ENCODE measurements around the gene IGSF23. TPM values are rescaled to one million over a fixed set of nuclear protein-coding genes. Genes with fewer than 3 reads are reported as not detected.
A peak's percentile ranks its signal among the peaks of the same experiment; 100 is the strongest.

The IGSF23 gene
- total RNA-seq, 1 experiment from 2014 or later: not detected

GRCh38 chr19:44658069-44658733 is 44.8 kb downstream of the IGSF23 start:
- Histone ChIP-seq H4K20me1 (ENCODE audit: insufficient read depth) (no peaks in the 10 kb centered on the region), H2AFZ (no peak overlapping the region), H3K4me1 (replicated peaks; ENCODE audit: insufficient read depth) (peaks cover 7% of the 10 kb centered on the region; the same call in 1 of the 2 replicates), H3K79me2 (ENCODE audit: low read depth) (peaks cover 20% of the 10 kb centered on the region), H3K9me2 (ENCODE audit: insufficient read depth) (no peaks in the 10 kb centered on the region), H3F3A (ENCODE audit: insufficient read depth, low read depth) (peaks cover 86% of the 10 kb centered on the region), H3K9me3 (ENCODE audit: insufficient read depth, low read depth) (no peaks in the 10 kb centered on the region), H3K27ac (peak overlapping the region; percentile 14; the same call in 1 of the 2 replicates), H3K27me3 (ENCODE audit: insufficient read depth, low read depth) (no peaks in the 10 kb centered on the region), H3K36me3 (ENCODE audit: low read depth) (peaks cover 87% of the 10 kb centered on the region), H3K4me3 (no peak overlapping the region), H3K4me2 (no peak overlapping the region)
- ChIA-PET CTCF (interaction anchor here (1.3 kb wide), 1 partner anchor 81 kb away, joined by 3 read pairs; no protein-coding TSS in a partner anchor), POLR2A (ENCODE audit: unreplicated experiment) (no interaction called here)
- no peak for DNase-seq
- no peak for TF ChIP-seq EZH2 (IDR thresholded peaks at IDR 0.05; ENCODE audit: low read depth)
- TF ChIP-seq, protein P1, sequence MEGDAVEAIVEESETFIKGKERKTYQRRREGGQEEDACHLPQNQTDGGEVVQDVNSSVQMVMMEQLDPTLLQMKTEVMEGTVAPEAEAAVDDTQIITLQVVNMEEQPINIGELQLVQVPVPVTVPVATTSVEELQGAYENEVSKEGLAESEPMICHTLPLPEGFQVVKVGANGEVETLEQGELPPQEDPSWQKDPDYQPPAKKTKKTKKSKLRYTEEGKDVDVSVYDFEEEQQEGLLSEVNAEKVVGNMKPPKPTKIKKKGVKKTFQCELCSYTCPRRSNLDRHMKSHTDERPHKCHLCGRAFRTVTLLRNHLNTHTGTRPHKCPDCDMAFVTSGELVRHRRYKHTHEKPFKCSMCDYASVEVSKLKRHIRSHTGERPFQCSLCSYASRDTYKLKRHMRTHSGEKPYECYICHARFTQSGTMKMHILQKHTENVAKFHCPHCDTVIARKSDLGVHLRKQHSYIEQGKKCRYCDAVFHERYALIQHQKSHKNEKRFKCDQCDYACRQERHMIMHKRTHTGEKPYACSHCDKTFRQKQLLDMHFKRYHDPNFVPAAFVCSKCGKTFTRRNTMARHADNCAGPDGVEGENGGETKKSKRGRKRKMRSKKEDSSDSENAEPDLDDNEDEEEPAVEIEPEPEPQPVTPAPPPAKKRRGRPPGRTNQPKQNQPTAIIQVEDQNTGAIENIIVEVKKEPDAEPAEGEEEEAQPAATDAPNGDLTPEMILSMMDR (conservative IDR thresholded peaks at IDR 0.05): no peak
- BruUV-seq (replicated peaks): no TSS peak
- intact Hi-C loops (cut with micrococcal nuclease; ENCODE audit: unreplicated experiment): no loop called here

DNA sequence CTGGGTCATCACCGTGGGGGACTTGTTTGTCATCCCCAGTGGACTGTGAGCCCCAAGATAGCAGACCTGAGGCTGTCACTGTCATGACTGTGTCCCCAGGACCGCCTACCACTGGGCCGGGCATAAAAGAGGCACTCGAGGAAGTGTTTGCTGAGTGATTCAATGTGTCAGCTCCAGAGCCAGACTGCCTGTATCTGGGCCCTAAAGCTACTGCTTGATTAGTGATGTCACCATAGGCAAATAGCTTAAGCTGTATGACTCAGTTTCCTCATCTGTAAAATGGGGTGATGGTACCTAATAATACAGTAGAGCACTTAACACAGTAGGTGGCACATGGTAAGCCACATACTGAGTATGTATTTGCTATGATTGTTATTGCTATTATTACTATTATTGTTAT is 46.7 kb downstream of the IGSF23 start:
- CTCF ChIA-PET: no interaction called here

GRCh38 chr19:44661205-44661604 is 47.8 kb downstream of the IGSF23 start:
- Histone ChIP-seq H3K36me3 (ENCODE audit: low read depth) (peaks cover 67% of the 10 kb centered on the region), H4K20me1 (ENCODE audit: insufficient read depth) (no peaks in the 10 kb centered on the region; the same call in 1 of the 2 replicates), H3K4me2 (no peak overlapping the region), H3F3A (ENCODE audit: insufficient read depth, low read depth) (peaks cover 93% of the 10 kb centered on the region), H3K4me1 (replicated peaks; ENCODE audit: insufficient read depth) (no peaks in the 10 kb centered on the region), H2AFZ (no peak overlapping the region), H3K27me3 (ENCODE audit: insufficient read depth, low read depth) (no peaks in the 10 kb centered on the region), H3K4me3 (no peak overlapping the region), H3K79me2 (ENCODE audit: low read depth) (peaks cover 4% of the 10 kb centered on the region; the same call in 1 of the 2 replicates), H3K9me2 (ENCODE audit: insufficient read depth) (no peaks in the 10 kb centered on the region), H3K27ac (no peak overlapping the region), H3K9me3 (ENCODE audit: insufficient read depth, low read depth) (no peaks in the 10 kb centered on the region)
- ChIA-PET CTCF (no interaction called here), POLR2A (ENCODE audit: unreplicated experiment) (no interaction called here)
- no TSS peak for BruUV-seq (replicated peaks)
- TF ChIP-seq, protein P1 (conservative IDR thresholded peaks at IDR 0.05): no peak
- TF ChIP-seq EZH2 (IDR thresholded peaks at IDR 0.05; ENCODE audit: low read depth): no peak
- intact Hi-C loops (cut with micrococcal nuclease; ENCODE audit: unreplicated experiment): no loop called here
- no peak for DNase-seq

More for the DNA sequence above, 46.7 kb downstream of the IGSF23 start:
- no peaks in the 10 kb centered on the region for H3K9me3 ChIP-seq (ENCODE audit: insufficient read depth, low read depth)
- peaks cover 15% of the 10 kb centered on the region for H3K79me2 ChIP-seq (ENCODE audit: low read depth)
- BruUV-seq (replicated peaks): no TSS peak
- H3F3A ChIP-seq (ENCODE audit: insufficient read depth, low read depth): peaks cover 93% of the 10 kb centered on the region
- no peaks in the 10 kb centered on the region; the same call in 1 of the 2 replicates for H4K20me1 ChIP-seq (ENCODE audit: insufficient read depth)
- no peak for DNase-seq
- H3K27ac ChIP-seq: no peak overlapping the region
- POLR2A ChIA-PET (ENCODE audit: unreplicated experiment): interaction anchor here (0.6 kb wide), 1 partner anchor 33 kb away, joined by 6 read pairs; no protein-coding TSS in a partner anchor
- H2AFZ ChIP-seq: no peak overlapping the region
- intact Hi-C loops (cut with micrococcal nuclease; ENCODE audit: unreplicated experiment): no loop called here
- TF ChIP-seq EZH2 (IDR thresholded peaks at IDR 0.05; ENCODE audit: low read depth): no peak
- TF ChIP-seq, protein P1 (conservative IDR thresholded peaks at IDR 0.05): no peak
- peaks cover 78% of the 10 kb centered on the region for H3K36me3 ChIP-seq (ENCODE audit: low read depth)
- no peaks in the 10 kb centered on the region for H3K9me2 ChIP-seq (ENCODE audit: insufficient read depth)
- H3K27me3 ChIP-seq (ENCODE audit: insufficient read depth, low read depth): no peaks in the 10 kb centered on the region
- H3K4me1 ChIP-seq (replicated peaks; ENCODE audit: insufficient read depth): no peaks in the 10 kb centered on the region
- H3K4me2 ChIP-seq: no peak overlapping the region
- no peak overlapping the region for H3K4me3 ChIP-seq
